Naive thymus-derived CD8-positive, alpha-beta T cell (primary cell): Measurements from ENCODE around the gene SPATA22. TPM values are rescaled to one million over a fixed set of nuclear protein-coding genes. Genes with fewer than 3 reads are reported as not detected.
"Not testable (repeated sequence)": the region's sequence is repeated elsewhere in the genome, so short reads cannot be mapped to it uniquely, and the experiment has no call there.

Source experiments
- ATAC-seq, 2 donors: fragments of 150-1000 bp; cut with Tn5 transposase in 1 of 2; sonication (Bioruptor Pico), chemical (Tn5 transposase) in 1 of 2; 1 replicate in 1 of 2; 2 replicates in 1 of 2; pipeline ENCODE4 v1.10.0; 2021; ENCODE audit warnings: mild to moderate bottlenecking in 2 of 2, moderate library complexity in 2 of 2
- POLR2A ChIA-PET: fragments of 350-600 bp; sonication (Branson Sonifier 250); formaldehyde crosslinking; loops from one replicate; lab custom pipeline; 2021; ENCODE audit warnings: antibody characterized with exemption; lab: Charles Lee
- DNase-seq, 10 donors: peaks; one replicate each; pipeline versions ENCODE4 v3.0.0 to v3.0.0-alpha.2; 2020 to 2022
- H3K27ac Mint-ChIP-seq, 10 donors: one replicate each; pipeline ENCODE4 v1.8.0; 2020 to 2022; ENCODE audit warnings: mild to moderate bottlenecking in 10 of 10, mixed read lengths in 10 of 10, moderate library complexity in 4 of 10, inconsistent platforms in 1 of 10
- H3K27me3 Mint-ChIP-seq, 5 donors: one replicate each; pipeline ENCODE4 v1.8.0; 2021 to 2022; ENCODE audit warnings: mixed read lengths in 5 of 5
- H3K36me3 Mint-ChIP-seq, 3 donors: one replicate each; pipeline ENCODE4 v1.8.0; 2020 to 2022; ENCODE audit warnings: mixed read lengths in 3 of 3, mild to moderate bottlenecking in 2 of 3, inconsistent platforms in 1 of 3
- H3K4me1 Mint-ChIP-seq, 4 donors: one replicate each; pipeline ENCODE4 v1.8.0; 2021 to 2022; ENCODE audit warnings: mixed read lengths in 4 of 4
- H3K4me3 Mint-ChIP-seq, 10 donors: one replicate each; pipeline ENCODE4 v1.8.0; 2020 to 2022; ENCODE audit warnings: mild to moderate bottlenecking in 10 of 10, mixed read lengths in 10 of 10, moderate library complexity in 6 of 10, inconsistent platforms in 1 of 10
- H3K9me3 Mint-ChIP-seq, 9 donors: one replicate each; pipeline ENCODE4 v1.8.0; 2020 to 2022; ENCODE audit warnings: mixed read lengths in 9 of 9, mild to moderate bottlenecking in 3 of 9, inconsistent platforms in 1 of 9, moderate library complexity in 1 of 9
- polyA plus RNA-seq, 3 donors: library from polyadenylated mRNA; unstranded; fragments of 300-500 nt; fragmentation: Illumina TruSeq; gene quantifications; one replicate each; pipeline ENCODE4 v1.2.3, GENCODE V29; 2021
- total RNA-seq, 8 experiments: library from RNA in 2 of 8; stranded (reverse) in 2 of 8; gene quantifications; one replicate each; pipeline ENCODE4 v1.2.3 and lab custom pipeline; 2021 to 2026

The SPATA22 gene
- total and polyA plus RNA-seq, 5 experiments from 2014 or later = 0.36 TPM; not detected in 4

- ATAC-seq (no peak), DNase-seq (no peak)
- Mint-ChIP-seq H3K27ac (no peak within 1 kb of the TSS), H3K27me3 (peaks cover 19 to 47% (median 20%) of the 10 kb centered on the region in 5 donors), H3K4me3 (no peak within 1 kb of the TSS), H3K4me1 (peaks cover 0 to 2% (median 0%) of the 10 kb centered on the region in 4 donors), H3K9me3 (peaks cover 0 to 7% (median 2%) of the 10 kb centered on the region in 9 donors), H3K36me3 (peaks cover 0 to 8% (median 3%) of the 10 kb centered on the region in 3 donors)
- POLR2A ChIA-PET = no interaction called here
Observed at GRCh38 chr17:3398310-3398709, 73.3 kb downstream of the SPATA22 start, which contains the start of gene OR1E1. OR1E1 (minus strand) TSS chr17:3398410; CDS start chr17:3398410, 0 bp downstream.

DNA sequence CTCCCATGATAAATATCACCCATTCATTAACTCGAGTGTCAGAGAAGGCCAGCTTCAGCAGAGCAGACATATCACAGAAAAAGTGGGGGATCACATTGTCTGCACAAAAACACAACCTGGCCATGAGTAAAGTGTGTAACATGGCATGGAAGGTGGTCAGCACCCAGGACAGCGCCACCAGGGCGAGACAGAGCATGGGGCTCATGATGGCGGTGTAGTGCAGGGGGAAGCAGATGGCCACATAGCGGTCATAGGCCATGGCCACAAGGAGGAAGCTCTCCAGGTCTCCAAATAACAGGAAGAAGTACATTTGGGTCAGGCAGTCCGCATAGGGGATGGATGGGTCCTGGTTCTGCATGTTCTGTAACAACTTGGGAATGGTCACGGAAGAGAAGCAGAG is 73.8 kb downstream of the SPATA22 start:
- H3K27me3 Mint-ChIP-seq = peaks cover 17 to 44% (median 22%) of the 10 kb centered on the region in 5 donors
- POLR2A ChIA-PET = not testable (repeated sequence)

More for the DNA sequence above, 73.8 kb downstream of the SPATA22 start:
- not testable (repeated sequence) for H3K27ac Mint-ChIP-seq, DNase-seq, ATAC-seq, H3K4me3 Mint-ChIP-seq, H3K4me1 Mint-ChIP-seq, H3K36me3 Mint-ChIP-seq, H3K9me3 Mint-ChIP-seq

Other genes with a start within 250 kb of the SPATA22 start
- under 1 TPM; 0.55 to 0.60 TPM for gene OR3A1, start 173.5 kb downstream of the SPATA22 start, total RNA-seq
- gene OR3A1, start 173.5 kb downstream of the SPATA22 start, polyA plus RNA-seq = under 1 TPM; 0.16 to 0.78 (median 0.22) TPM
- gene OR3A2, start 85.5 kb downstream of the SPATA22 start, total RNA-seq = 1 to 10 TPM; 5.1 to 5.8 TPM
- gene OR3A2, start 85.5 kb downstream of the SPATA22 start, polyA plus RNA-seq = 1 to 10 TPM in 1 of 3 donors, under 1 TPM in 1, not detected in 1; 0.91 to 1.4 TPM
- not detected for gene OR1E1, start 73.4 kb downstream of the SPATA22 start, total RNA-seq
- not detected for gene OR1E1, start 73.4 kb downstream of the SPATA22 start, polyA plus RNA-seq
- gene OR3A3, start 60.4 kb downstream of the SPATA22 start, total RNA-seq = not detected
- gene OR3A3, start 60.4 kb downstream of the SPATA22 start, polyA plus RNA-seq = not detected
- not detected for gene OR1E2, start 38.0 kb downstream of the SPATA22 start, total RNA-seq
- gene OR1E2, start 38.0 kb downstream of the SPATA22 start, polyA plus RNA-seq = not detected
- gene ASPA, start 4.2 kb upstream of the SPATA22 start, total RNA-seq = not detected
- not detected for gene ASPA, start 4.2 kb upstream of the SPATA22 start, polyA plus RNA-seq
- gene TRPV3, start 86.0 kb upstream of the SPATA22 start, total RNA-seq = under 1 TPM; 0.13 to 0.38 TPM
- gene TRPV3, start 86.0 kb upstream of the SPATA22 start, polyA plus RNA-seq = under 1 TPM in 1 of 3 donors, not detected in 2; 0.47 TPM
- gene TRPV1, start 137.6 kb upstream of the SPATA22 start, total RNA-seq = 1 to 10 TPM; 5.9 to 9.3 TPM
- under 1 TPM in 2 of 3 donors, not detected in 1; 0.34 to 0.79 TPM for gene TRPV1, start 137.6 kb upstream of the SPATA22 start, polyA plus RNA-seq
- gene SHPK, start 164.4 kb upstream of the SPATA22 start, total RNA-seq = 10 to 100 TPM in 1 of 2 experiments, 1 to 10 TPM in 1; 8.8 to 10.1 TPM
- gene SHPK, start 164.4 kb upstream of the SPATA22 start, polyA plus RNA-seq = 1 to 10 TPM; 3.5 to 7.1 (median 4.7) TPM
- gene CTNS, start 164.9 kb upstream of the SPATA22 start, total RNA-seq = 10 to 100 TPM in 1 of 2 experiments, 1 to 10 TPM in 1; 9.8 to 11.7 TPM
- gene CTNS, start 164.9 kb upstream of the SPATA22 start, polyA plus RNA-seq = 1 to 10 TPM; 4.5 to 9.5 (median 8.7) TPM
- gene TAX1BP3, start 196.8 kb upstream of the SPATA22 start, total RNA-seq = 10 to 100 TPM; 12.0 to 14.6 TPM
- gene TAX1BP3, start 196.8 kb upstream of the SPATA22 start, polyA plus RNA-seq = 10 to 100 TPM; 26.6 to 28.1 (median 27.4) TPM
- gene EMC6, start 197.0 kb upstream of the SPATA22 start, total RNA-seq = 10 to 100 TPM; 29.8 TPM
- gene EMC6, start 197.0 kb upstream of the SPATA22 start, polyA plus RNA-seq = 10 to 100 TPM; 83.3 to 97.0 (median 92.5) TPM
- 10 to 100 TPM; 22.1 to 23.7 TPM for gene P2RX5, start 224.3 kb upstream of the SPATA22 start, total RNA-seq
- gene P2RX5, start 224.3 kb upstream of the SPATA22 start, polyA plus RNA-seq = 10 to 100 TPM; 15.6 to 23.6 (median 16.7) TPM